ENCODE measurements around the gene NAA16.

The NAA16 gene

DNA sequence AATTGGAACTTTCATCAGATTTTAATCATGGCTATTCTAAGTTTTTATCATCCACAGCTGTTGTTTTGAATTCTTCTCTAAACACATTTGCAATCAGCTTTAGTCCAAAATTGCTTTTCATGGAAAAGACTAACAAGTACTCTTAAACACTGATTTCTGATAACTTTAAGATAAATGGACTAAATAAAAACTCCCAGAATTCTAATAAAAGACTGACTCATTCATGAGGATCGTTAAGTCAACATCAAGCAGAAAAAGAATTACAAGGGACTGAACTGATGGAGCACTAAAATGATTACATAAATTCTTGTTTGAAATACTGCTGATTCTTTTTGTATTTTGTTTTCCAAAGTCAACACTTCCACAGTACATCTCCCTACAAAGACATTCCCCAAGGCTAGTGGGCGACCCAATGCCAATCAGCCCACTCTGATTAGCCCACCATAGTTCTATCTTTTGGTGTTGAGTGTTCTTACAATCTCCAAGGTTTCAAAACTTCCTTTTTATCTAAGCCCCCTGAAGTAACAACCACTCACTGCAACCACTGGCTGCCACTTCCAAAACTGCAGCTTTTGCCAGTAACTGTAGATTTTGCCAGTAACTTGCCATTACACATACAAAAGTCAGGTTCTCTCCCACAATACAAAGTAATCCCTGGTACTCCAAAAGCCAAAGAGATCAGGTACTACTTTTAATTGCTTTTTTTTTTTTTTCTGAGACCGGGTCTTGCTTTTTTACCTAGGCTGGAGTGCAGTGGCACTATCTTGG is 14.0 kb upstream of the NAA16 start:
- H3K9me3 ChIP-seq = peaks cover 0 to 16% (median 0%) of the 10 kb centered on the region in 3 donors
- no peak for TF ChIP-seq CTCF (IDR thresholded peaks at IDR 0.05)
- no peak overlapping the region for H3K4me3 ChIP-seq
- DNase-seq = no peak
- no peaks in the 10 kb centered on the region for H3K36me3 ChIP-seq
- H3K27ac ChIP-seq = no peak overlapping the region
- H3K4me1 ChIP-seq = no peaks in the 10 kb centered on the region
- H3K27me3 ChIP-seq = no peaks in the 10 kb centered on the region
- intact Hi-C loops (cut with DNase I; ENCODE audit: low total_unique reads) = no loop called here

DNA sequence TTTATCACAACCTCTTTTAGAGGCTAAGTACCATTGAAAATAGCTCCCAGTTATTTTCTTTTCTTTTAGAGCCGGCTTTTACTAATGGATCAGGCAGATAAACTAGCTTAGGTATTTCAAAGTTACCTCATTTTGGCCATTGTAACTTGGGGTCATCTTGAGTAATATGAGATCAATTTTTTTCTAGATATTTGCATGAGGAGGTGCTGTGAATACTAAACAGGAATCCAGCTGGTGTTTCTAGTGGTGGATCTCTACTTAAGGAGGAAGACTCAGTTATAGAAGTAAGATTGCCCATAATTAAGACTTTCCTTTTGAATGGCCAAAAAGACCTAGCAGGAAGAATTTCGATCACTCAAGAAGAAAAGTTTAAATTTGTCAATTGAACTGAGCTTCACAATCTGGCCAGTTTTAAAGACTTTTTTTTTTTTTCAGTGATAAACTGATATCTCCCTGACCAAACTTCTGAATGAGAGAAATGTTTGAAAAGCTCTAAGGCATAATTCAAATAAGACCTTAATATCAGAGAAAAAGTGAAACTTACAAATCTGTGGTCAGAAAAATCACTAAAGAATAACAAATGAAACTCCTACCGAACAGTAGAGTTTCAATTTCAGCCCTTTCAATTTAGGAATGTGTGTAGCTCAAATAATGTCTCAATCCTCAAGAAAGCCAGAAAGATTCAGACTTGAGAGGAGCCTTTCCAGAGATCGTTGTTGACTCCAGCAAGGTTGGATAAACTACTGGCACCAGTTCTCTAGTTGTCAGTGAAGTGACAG is 11.6 kb upstream of the NAA16 start:
- intact Hi-C loops (cut with DNase I; ENCODE audit: low total_unique reads) = no loop called here
- no peak overlapping the region for H3K27ac ChIP-seq
- no peaks in the 10 kb centered on the region for H3K4me1 ChIP-seq
- no peaks in the 10 kb centered on the region for H3K27me3 ChIP-seq
- no peak overlapping the region for H3K4me3 ChIP-seq
- no peak for TF ChIP-seq CTCF (IDR thresholded peaks at IDR 0.05)
- H3K9me3 ChIP-seq = no peaks in the 10 kb centered on the region
- no peak for DNase-seq
- H3K36me3 ChIP-seq = no peaks in the 10 kb centered on the region

DNA sequence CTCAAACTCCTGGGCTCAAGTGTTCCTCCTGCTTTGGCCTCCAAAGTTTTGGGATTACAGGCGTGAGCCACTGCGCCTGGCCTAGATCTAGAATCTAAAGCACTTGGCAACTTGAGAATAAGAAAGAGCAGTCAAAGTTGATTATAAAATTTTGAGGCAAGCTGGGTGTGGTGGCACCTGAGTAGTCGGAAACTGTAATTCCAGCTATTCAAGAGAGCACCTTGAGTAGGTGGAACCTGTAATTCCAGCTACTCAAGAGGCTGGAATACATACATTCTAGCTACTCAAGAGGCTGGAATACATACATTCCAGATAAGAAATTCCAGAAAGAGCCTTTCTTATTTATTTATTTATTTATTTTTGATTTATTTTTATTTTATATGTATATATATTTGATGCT is 8.3 kb upstream of the NAA16 start:
- DNase-seq = no peak
- no peaks in the 10 kb centered on the region for H3K9me3 ChIP-seq
- no peaks in the 10 kb centered on the region for H3K4me1 ChIP-seq
- no peak for TF ChIP-seq CTCF (IDR thresholded peaks at IDR 0.05)
- intact Hi-C loops (cut with DNase I; ENCODE audit: low total_unique reads) = no loop called here
- no peaks in the 10 kb centered on the region for H3K27me3 ChIP-seq
- H3K4me3 ChIP-seq = no peak overlapping the region
- no peaks in the 10 kb centered on the region for H3K36me3 ChIP-seq
- H3K27ac ChIP-seq = no peak overlapping the region

DNA sequence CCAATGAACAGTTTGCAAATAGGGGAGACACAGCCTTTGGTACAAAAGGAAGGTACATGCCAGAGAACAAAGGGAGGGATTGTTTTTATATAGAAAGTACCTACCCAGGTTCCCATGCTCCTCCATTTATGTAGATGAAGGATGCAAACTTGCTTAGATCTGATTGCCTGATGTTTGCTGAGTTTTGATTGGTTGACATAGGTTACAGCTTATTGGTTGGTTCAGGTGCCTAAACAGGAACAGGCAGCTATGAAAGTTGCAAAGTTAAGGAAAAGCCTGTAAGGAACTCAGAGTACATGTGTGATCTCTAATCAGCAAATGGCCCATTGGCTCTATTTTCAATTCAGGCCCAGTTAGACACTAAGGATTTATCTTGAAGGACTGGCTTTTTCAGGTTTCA is 6.5 kb upstream of the NAA16 start:
- H3K4me3 ChIP-seq = no peak overlapping the region
- intact Hi-C loops (cut with DNase I; ENCODE audit: low total_unique reads) = no loop called here
- H3K27me3 ChIP-seq = no peaks in the 10 kb centered on the region
- no peaks in the 10 kb centered on the region for H3K9me3 ChIP-seq
- no peaks in the 10 kb centered on the region for H3K4me1 ChIP-seq
- TF ChIP-seq CTCF (IDR thresholded peaks at IDR 0.05) = no peak
- no peak overlapping the region for H3K27ac ChIP-seq
- H3K36me3 ChIP-seq = no peaks in the 10 kb centered on the region
- DNase-seq = no peak

DNA sequence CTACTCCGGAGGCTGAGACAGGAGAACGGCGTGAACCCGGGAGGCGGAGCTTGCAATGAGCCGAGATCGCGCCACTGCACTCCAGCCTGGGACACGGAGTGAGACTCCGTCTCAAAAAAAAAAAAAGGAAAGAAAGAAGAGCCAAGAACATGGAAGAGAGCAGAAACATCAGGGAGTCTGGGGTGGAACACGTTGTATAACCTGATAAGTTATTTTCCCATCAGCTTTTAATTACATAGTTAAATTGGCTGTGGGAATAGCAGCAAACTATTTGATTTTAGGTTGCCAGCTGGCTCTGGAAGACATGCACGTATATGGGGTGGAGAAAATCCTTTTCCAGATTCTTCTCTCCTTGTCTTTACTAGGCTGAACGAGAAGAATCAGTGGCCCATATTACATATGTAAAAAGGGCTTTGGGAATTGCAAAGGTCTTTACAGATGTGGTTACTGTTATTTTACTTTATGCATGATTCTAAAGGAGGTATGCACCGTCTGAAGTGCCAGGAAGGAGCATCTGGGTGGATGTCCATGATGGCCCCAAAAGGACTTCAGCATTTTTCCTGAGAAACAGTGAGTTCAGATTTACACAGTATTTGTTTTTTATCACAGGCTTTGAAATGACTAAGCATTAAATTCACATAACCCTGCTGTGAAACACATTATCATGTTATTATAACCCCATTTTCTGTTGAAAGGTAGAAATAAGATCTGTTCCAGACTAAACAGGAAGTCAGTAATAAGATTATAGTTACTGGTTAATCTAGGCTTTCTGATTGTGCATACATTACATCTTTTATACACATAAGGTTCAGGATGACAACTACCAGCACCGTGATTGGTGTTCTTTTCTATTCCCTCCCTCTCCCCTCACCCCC is 4.6 kb upstream of the NAA16 start:
- Histone ChIP-seq H3K9me3 (no peaks in the 10 kb centered on the region), H3K36me3 (no peaks in the 10 kb centered on the region), H3K27ac (no peak overlapping the region), H3K27me3 (no peaks in the 10 kb centered on the region), H3K4me1 (no peaks in the 10 kb centered on the region), H3K4me3 (no peak overlapping the region)
- DNase-seq = no peak
- TF ChIP-seq CTCF (IDR thresholded peaks at IDR 0.05) = no peak
- intact Hi-C loops (cut with DNase I; ENCODE audit: low total_unique reads) = no loop called here

All from tibial artery (tissue), 4 donors.